Esophagus squamous epithelium (tissue), 4 donors: ENCODE measurements around the gene RERE.

Source experiments
- CTCF ChIP-seq, 6 experiments: fragments of 450-650 bp in 4 of 6; fragments of 200-600 bp in 2 of 6; sonication (generic) in 2 of 6; IDR thresholded peaks; one replicate each; pipeline ENCODE4 v1.5.1; 2016 to 2019; ENCODE audit warnings: antibody characterized with exemption in 6 of 6, mild to moderate bottlenecking in 4 of 6, moderate library complexity in 4 of 6
- POLR2A ChIP-seq, 4 donors: fragments of 450-650 bp; IDR thresholded peaks; one replicate each; pipeline ENCODE4 v1.6.1; 2017; ENCODE audit warnings: antibody characterized with exemption in 4 of 4, mild to moderate bottlenecking in 4 of 4, moderate library complexity in 3 of 4

GRCh38 chr1:8752411-8752810, 65.0 kb downstream of the RERE start:
- no peak for TF ChIP-seq POLR2A (IDR thresholded peaks at IDR 0.05)
- TF ChIP-seq CTCF (IDR thresholded peaks at IDR 0.05) = no peak
